Activated T-helper 2 cell treated with anti-CD3 and anti-CD28 coated beads, Interferon-gamma antibody, Interleukin-2, Interleukin-4, amounts not matched to agents 10 μg/mL and 5 μg/mL and 100 μg/mL, durations not matched to agents 14 hours and 24 hours and 36 hours (primary cell): Measurements from ENCODE around the gene APCDD1. TPM values are rescaled to one million over a fixed set of nuclear protein-coding genes. Genes with fewer than 3 reads are reported as not detected.

Source experiments
- DNase-seq: peaks from one replicate; pipeline ENCODE4 v3.0.0; 2021; ENCODE audit warnings: low spot score
- H3K27ac Mint-ChIP-seq: one replicate; pipeline ENCODE4 v1.8.0; 2021; ENCODE audit warnings: mixed read lengths
- H3K27me3 Mint-ChIP-seq: one replicate; pipeline ENCODE4 v1.8.0; 2021; ENCODE audit warnings: low read depth, mixed read lengths
- H3K36me3 Mint-ChIP-seq: one replicate; pipeline ENCODE4 v1.8.0; 2021; ENCODE audit warnings: low read depth, mixed read lengths
- H3K4me1 Mint-ChIP-seq: one replicate; pipeline ENCODE4 v1.8.0; 2021; ENCODE audit warnings: low read depth, mixed read lengths
- H3K4me3 Mint-ChIP-seq: one replicate; pipeline ENCODE4 v1.8.0; 2021; ENCODE audit warnings: low read depth, mild to moderate bottlenecking, moderate library complexity, mixed read lengths
- H3K9me3 Mint-ChIP-seq: one replicate; pipeline ENCODE4 v1.8.0; 2021; ENCODE audit warnings: mixed read lengths
- intact Hi-C: fragments of 100-400 bp; cut with micrococcal nuclease; formaldehyde crosslinking; loops from one replicate; pipeline ENCODE4 v1.15.1; 2023
- total RNA-seq: library from RNA; stranded (reverse); gene quantifications from 2 replicates; pipeline ENCODE4 v1.2.3, GENCODE V29; 2022

Gene APCDD1
- total RNA-seq, 1 donor from 2014 or later = not detected

GRCh38 chr18:10475276-10475653 lies 20.8 kb downstream of the APCDD1 start:
- Mint-ChIP-seq H3K4me3 (no peak overlapping the region), H3K36me3 (no peaks in the 10 kb centered on the region), H3K27ac (no peak overlapping the region), H3K27me3 (peaks cover 13% of the 10 kb centered on the region), H3K4me1 (no peaks in the 10 kb centered on the region), H3K9me3 (no peaks in the 10 kb centered on the region)
- intact Hi-C loops = no loop called here
- no peak for DNase-seq

GRCh38 chr18:10475654-10476291 lies 21.3 kb downstream of the APCDD1 start:
- Mint-ChIP-seq H3K9me3 (no peaks in the 10 kb centered on the region), H3K4me1 (no peaks in the 10 kb centered on the region), H3K4me3 (no peak overlapping the region), H3K27me3 (peaks cover 13% of the 10 kb centered on the region), H3K27ac (no peak overlapping the region), H3K36me3 (no peaks in the 10 kb centered on the region)
- intact Hi-C loops = no loop called here
- no peak for DNase-seq

GRCh38 chr18:10476338-10476791 lies 21.9 kb downstream of the APCDD1 start:
- intact Hi-C loops = no loop called here
- no peak overlapping the region for H3K27ac Mint-ChIP-seq
- no peak for DNase-seq
- no peaks in the 10 kb centered on the region for H3K4me1 Mint-ChIP-seq
- no peak overlapping the region for H3K4me3 Mint-ChIP-seq
- H3K27me3 Mint-ChIP-seq = peaks cover 14% of the 10 kb centered on the region
- H3K9me3 Mint-ChIP-seq = no peaks in the 10 kb centered on the region
- H3K36me3 Mint-ChIP-seq = no peaks in the 10 kb centered on the region

- intact Hi-C loops = no loop called here
- no peak overlapping the region for H3K4me3 Mint-ChIP-seq
- H3K4me1 Mint-ChIP-seq = no peaks in the 10 kb centered on the region
These were observed 22.9 kb downstream of the APCDD1 start for GRCh38 chr18:10477121-10477862.

GRCh38 chr18:10477863-10478260 lies 23.4 kb downstream of the APCDD1 start:
- Mint-ChIP-seq H3K36me3 (no peaks in the 10 kb centered on the region), H3K4me3 (no peak overlapping the region), H3K27ac (no peak overlapping the region), H3K4me1 (no peaks in the 10 kb centered on the region), H3K9me3 (no peaks in the 10 kb centered on the region), H3K27me3 (peaks cover 14% of the 10 kb centered on the region)
- DNase-seq = no peak
- intact Hi-C loops = no loop called here

More at GRCh38 chr18:10477121-10477862, 22.9 kb downstream of the APCDD1 start:
- Mint-ChIP-seq H3K9me3 (no peaks in the 10 kb centered on the region), H3K27me3 (peaks cover 14% of the 10 kb centered on the region), H3K36me3 (no peaks in the 10 kb centered on the region), H3K27ac (no peak overlapping the region)
- no peak for DNase-seq

- H3K9me3 Mint-ChIP-seq = no peaks in the 10 kb centered on the region
- H3K4me3 Mint-ChIP-seq = no peak overlapping the region
- H3K4me1 Mint-ChIP-seq = no peaks in the 10 kb centered on the region
- intact Hi-C loops = no loop called here
- DNase-seq = no peak
- no peaks in the 10 kb centered on the region for H3K36me3 Mint-ChIP-seq
- H3K27ac Mint-ChIP-seq = no peak overlapping the region
- H3K27me3 Mint-ChIP-seq = peaks cover 12% of the 10 kb centered on the region
These were observed 27.4 kb downstream of the APCDD1 start for GRCh38 chr18:10481831-10482230.

GRCh38 chr18:10482363-10482984 lies 28.0 kb downstream of the APCDD1 start:
- H3K27me3 Mint-ChIP-seq = peaks cover 6% of the 10 kb centered on the region
- no peaks in the 10 kb centered on the region for H3K9me3 Mint-ChIP-seq
- H3K4me3 Mint-ChIP-seq = no peak overlapping the region
- intact Hi-C loops = no loop called here
- DNase-seq = no peak
- H3K4me1 Mint-ChIP-seq = no peaks in the 10 kb centered on the region
- H3K36me3 Mint-ChIP-seq = no peaks in the 10 kb centered on the region
- H3K27ac Mint-ChIP-seq = no peak overlapping the region

GRCh38 chr18:10482985-10483949 lies 28.8 kb downstream of the APCDD1 start:
- intact Hi-C loops = no loop called here
- no peaks in the 10 kb centered on the region for H3K36me3 Mint-ChIP-seq

GRCh38 chr18:10485475-10485874 lies 31.0 kb downstream of the APCDD1 start:
- intact Hi-C loops = no loop called here
- H3K27me3 Mint-ChIP-seq = peaks cover 5% of the 10 kb centered on the region
- no peak for DNase-seq

More at GRCh38 chr18:10482985-10483949, 28.8 kb downstream of the APCDD1 start:
- Mint-ChIP-seq H3K27me3 (peaks cover 5% of the 10 kb centered on the region), H3K9me3 (no peaks in the 10 kb centered on the region), H3K4me1 (no peaks in the 10 kb centered on the region), H3K27ac (no peak overlapping the region), H3K4me3 (no peak overlapping the region)
- no peak for DNase-seq

GRCh38 chr18:10486362-10486761 lies 31.9 kb downstream of the APCDD1 start:
- H3K36me3 Mint-ChIP-seq = no peaks in the 10 kb centered on the region
- DNase-seq = no peak
- no peak overlapping the region for H3K4me3 Mint-ChIP-seq
- H3K27me3 Mint-ChIP-seq = peaks cover 3% of the 10 kb centered on the region
- peaks cover 9% of the 10 kb centered on the region for H3K4me1 Mint-ChIP-seq
- intact Hi-C loops = no loop called here
- no peak overlapping the region for H3K27ac Mint-ChIP-seq
- H3K9me3 Mint-ChIP-seq = no peaks in the 10 kb centered on the region

More at GRCh38 chr18:10485475-10485874, 31.0 kb downstream of the APCDD1 start:
- Mint-ChIP-seq H3K4me3 (no peak overlapping the region), H3K9me3 (no peaks in the 10 kb centered on the region), H3K4me1 (peaks cover 3% of the 10 kb centered on the region), H3K27ac (no peak overlapping the region), H3K36me3 (no peaks in the 10 kb centered on the region)

- Mint-ChIP-seq H3K4me1 (peaks cover 9% of the 10 kb centered on the region), H3K4me3 (no peak overlapping the region), H3K9me3 (no peaks in the 10 kb centered on the region), H3K36me3 (no peaks in the 10 kb centered on the region), H3K27me3 (peaks cover 3% of the 10 kb centered on the region), H3K27ac (no peak overlapping the region)
- intact Hi-C loops = no loop called here
- no peak for DNase-seq
These were observed 32.7 kb downstream of the APCDD1 start for GRCh38 chr18:10487154-10487553.

- Mint-ChIP-seq H3K27me3 (peaks cover 3% of the 10 kb centered on the region), H3K4me3 (no peak overlapping the region), H3K36me3 (no peaks in the 10 kb centered on the region), H3K27ac (no peak overlapping the region), H3K9me3 (no peaks in the 10 kb centered on the region), H3K4me1 (peaks cover 9% of the 10 kb centered on the region)
- DNase-seq = no peak
- intact Hi-C loops = no loop called here
These were observed 33.6 kb downstream of the APCDD1 start for GRCh38 chr18:10488017-10488416.
